Breast epithelium (tissue), 3 donors: ENCODE data around the gene PRR33.

ENCODE experiments used
- POLR2A ChIP-seq: fragments of 450-650 bp; IDR thresholded peaks from one replicate; pipeline ENCODE4 v1.6.1; 2016; ENCODE audit warnings: antibody characterized with exemption, mild to moderate bottlenecking, moderate library complexity
- POLR2AphosphoS5 ChIP-seq, 3 donors: sonication (generic); formaldehyde crosslinking; IDR thresholded peaks; one replicate each; pipeline ENCODE4 v1.6.1; 2017; ENCODE audit warnings: antibody characterized with exemption in 3 of 3
- TF ChIP-seq, protein P1 (sequence below), 3 donors: fragments of 450-650 bp; IDR thresholded peaks; one replicate each; pipeline ENCODE4 v1.5.1; 2016 to 2017; ENCODE audit warnings: antibody characterized with exemption in 3 of 3, mild to moderate bottlenecking in 3 of 3, moderate library complexity in 3 of 3

DNA sequence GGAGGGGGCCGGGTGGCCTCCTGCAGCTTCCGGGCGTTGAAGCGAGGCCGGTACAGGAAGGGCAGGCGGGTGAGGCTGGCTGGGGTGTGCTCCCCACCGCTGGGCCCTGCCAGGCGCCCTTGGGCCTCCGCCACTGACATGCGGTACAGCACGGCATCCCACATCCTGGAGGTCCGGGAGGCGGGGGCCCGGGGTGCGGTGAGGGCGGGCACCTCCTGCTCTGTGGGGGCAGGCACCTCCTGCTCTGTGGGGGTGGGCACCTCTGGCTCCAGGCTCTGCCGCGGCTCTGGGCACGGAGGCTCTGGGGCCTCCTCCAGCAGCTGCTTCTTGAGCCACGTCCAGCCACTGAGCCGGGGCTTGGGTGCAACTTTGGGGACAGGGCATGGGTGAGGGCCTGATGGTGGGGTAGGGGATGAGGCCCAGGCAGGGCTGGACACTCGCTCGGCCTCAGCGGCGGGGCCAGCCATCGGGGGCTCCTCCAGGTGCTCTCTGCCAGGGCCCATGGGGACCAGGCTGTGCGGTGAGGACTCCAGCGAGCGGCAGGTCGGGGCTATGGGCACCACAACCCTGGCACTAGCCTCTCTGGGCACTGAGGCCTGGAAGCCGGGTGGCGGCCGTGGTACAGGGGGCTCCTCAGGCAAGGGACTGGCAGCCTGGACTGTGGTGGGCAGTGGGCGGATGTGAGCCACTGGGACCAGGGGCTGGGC is 2.3 kb downstream of the PRR33 start:
- TF ChIP-seq, protein P1, sequence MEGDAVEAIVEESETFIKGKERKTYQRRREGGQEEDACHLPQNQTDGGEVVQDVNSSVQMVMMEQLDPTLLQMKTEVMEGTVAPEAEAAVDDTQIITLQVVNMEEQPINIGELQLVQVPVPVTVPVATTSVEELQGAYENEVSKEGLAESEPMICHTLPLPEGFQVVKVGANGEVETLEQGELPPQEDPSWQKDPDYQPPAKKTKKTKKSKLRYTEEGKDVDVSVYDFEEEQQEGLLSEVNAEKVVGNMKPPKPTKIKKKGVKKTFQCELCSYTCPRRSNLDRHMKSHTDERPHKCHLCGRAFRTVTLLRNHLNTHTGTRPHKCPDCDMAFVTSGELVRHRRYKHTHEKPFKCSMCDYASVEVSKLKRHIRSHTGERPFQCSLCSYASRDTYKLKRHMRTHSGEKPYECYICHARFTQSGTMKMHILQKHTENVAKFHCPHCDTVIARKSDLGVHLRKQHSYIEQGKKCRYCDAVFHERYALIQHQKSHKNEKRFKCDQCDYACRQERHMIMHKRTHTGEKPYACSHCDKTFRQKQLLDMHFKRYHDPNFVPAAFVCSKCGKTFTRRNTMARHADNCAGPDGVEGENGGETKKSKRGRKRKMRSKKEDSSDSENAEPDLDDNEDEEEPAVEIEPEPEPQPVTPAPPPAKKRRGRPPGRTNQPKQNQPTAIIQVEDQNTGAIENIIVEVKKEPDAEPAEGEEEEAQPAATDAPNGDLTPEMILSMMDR (IDR thresholded peaks at IDR 0.05): no peak
- TF ChIP-seq POLR2A: no peak
- no peak for TF ChIP-seq POLR2AphosphoS5 (IDR thresholded peaks at IDR 0.05)
